Fibroblast of villous mesenchyme (primary cell): ENCODE measurements around the gene TPP1. TPM values are rescaled to one million over a fixed set of nuclear protein-coding genes. Genes with fewer than 3 reads are reported as not detected.

Experiments
- DNase-seq: peaks from one replicate; pipeline ENCODE4 v3.0.0-alpha.2; 2010; ENCODE audit warnings: low read depth
- H3K4me3 ChIP-seq: 2 replicates; pipeline ENCODE4 v1.5.1; 2011; ENCODE audit warnings: low read depth, mild to moderate bottlenecking, low read length
- total RNA-seq: library from RNA; depleted of rRNA; stranded (reverse); fragments of >200 nt; gene quantifications from 2 replicates; pipeline ENCODE4 v1.2.3, GENCODE V29; 2012
- TF ChIP-seq, protein P1 (sequence below): IDR thresholded peaks from 2 replicates; pipeline ENCODE4 v1.5.1; 2012; ENCODE audit warnings: low read depth, mild to moderate bottlenecking, low read length; ENCODE audit not compliant: insufficient read depth

TPP1 gene
- total RNA-seq, 1 donor: 98.4 TPM

DNA sequence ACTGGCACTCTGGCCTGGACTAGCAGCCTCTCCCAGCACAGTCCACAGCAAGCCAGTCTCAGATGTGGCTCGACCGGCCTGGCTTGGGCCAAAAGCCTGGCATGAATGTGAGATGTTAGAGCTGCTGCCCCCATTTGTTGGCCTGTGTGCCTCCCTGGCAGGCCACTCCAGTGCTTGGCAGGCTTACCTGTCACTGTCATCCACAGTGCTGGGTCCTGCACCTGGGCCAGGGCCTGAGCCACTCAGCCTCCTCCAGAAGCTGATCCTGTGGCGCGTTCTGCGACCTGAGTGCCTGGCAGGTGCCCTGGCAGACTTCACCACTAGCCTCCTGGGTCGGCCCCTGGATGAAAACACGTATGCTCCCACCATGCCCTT is 51.9 kb downstream of the TPP1 start:
- DNase-seq: no peak
- TF ChIP-seq, protein P1, sequence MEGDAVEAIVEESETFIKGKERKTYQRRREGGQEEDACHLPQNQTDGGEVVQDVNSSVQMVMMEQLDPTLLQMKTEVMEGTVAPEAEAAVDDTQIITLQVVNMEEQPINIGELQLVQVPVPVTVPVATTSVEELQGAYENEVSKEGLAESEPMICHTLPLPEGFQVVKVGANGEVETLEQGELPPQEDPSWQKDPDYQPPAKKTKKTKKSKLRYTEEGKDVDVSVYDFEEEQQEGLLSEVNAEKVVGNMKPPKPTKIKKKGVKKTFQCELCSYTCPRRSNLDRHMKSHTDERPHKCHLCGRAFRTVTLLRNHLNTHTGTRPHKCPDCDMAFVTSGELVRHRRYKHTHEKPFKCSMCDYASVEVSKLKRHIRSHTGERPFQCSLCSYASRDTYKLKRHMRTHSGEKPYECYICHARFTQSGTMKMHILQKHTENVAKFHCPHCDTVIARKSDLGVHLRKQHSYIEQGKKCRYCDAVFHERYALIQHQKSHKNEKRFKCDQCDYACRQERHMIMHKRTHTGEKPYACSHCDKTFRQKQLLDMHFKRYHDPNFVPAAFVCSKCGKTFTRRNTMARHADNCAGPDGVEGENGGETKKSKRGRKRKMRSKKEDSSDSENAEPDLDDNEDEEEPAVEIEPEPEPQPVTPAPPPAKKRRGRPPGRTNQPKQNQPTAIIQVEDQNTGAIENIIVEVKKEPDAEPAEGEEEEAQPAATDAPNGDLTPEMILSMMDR: no peak
- H3K4me3 ChIP-seq: no peak overlapping the region

DNA sequence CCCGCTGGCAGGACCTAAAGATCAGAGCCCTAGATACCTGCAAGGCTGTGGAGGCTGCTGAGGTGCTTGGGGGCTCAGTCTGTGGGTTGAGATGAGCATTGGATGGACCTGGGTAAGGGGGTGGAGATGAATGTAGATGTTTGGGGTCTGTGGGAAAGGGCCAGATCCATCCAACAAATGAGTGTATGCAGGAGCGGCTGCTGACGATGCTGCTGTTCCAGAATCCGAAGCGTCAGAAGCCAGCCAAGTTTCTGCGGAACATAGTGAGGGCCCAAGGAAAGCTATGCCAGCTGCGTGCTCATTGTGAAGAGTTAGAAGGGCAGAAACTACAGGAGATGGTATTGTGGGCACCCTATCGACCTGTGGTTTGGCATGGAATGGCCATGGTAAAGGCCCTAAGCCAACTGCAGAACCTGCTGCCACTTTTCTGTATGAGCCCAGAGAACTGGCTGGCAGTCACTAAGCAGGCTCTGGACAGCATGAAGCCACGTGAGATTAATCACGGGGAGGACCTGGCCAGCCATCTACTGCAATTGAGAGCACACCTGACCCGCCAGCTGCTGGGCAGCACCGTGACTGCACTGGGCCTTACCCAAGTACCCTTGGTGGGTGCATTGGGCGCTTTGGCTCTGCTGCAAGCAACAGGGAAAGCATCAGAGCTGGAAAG is 52.4 kb downstream of the TPP1 start:
- TF ChIP-seq, protein P1: no peak
- no peak overlapping the region for H3K4me3 ChIP-seq
- DNase-seq: no peak

DNA sequence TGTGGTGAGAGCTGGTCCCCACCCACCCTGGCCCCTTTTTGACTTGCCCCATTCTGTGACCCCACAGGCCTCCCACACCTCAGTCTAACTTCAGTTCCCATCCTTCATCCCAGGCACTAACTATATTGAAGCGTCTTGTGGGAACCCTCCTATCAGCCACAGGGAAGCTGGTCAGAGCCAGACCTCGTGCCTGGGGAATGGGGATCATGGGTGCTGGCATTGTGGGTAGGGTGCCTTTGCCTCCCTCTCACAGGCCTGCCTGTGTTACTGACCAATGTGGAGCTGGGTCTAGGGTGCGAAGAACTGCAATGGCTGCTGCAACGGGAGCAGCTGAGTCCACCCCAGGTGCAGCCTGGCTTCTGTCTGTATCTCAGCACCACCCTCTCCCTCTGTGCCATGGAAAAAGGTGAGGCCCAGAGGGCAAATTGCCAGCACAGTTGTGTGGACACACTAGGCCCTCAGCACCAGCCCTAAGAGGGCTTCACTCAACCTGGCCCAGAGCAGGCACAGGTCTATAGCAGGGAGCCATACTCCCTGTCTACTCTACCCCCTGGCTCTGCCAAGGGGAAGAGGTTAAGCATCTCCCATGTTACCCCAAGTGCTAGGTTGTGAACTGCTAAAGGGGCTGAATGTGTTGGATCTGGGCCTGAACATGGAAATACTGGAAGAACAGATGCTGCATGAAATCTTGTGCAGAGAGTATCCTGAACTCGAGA is 53.1 kb downstream of the TPP1 start:
- H3K4me3 ChIP-seq: no peak overlapping the region
- no peak for DNase-seq
- TF ChIP-seq, protein P1: no peak

DNA sequence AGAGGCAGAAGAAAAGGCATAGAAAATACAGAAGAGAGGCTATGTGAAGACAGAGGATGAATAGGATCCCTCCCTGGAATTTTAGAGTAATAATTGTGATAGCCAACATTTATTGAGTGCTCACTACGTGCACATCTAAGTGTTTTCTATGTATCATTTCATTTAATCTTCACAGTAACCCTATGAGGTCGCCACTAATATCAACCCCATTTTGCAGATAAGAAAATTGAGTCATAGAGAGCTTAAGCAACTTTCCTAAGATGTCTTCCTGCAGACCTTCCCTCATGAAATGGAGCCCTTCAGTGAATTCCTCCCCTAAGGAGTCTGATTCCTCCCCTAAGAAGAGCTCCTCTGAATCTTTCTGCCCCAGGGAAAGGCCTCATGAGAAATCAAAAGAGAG is 53.9 kb downstream of the TPP1 start:
- no peak overlapping the region for H3K4me3 ChIP-seq
- TF ChIP-seq, protein P1: no peak
- no peak for DNase-seq

DNA sequence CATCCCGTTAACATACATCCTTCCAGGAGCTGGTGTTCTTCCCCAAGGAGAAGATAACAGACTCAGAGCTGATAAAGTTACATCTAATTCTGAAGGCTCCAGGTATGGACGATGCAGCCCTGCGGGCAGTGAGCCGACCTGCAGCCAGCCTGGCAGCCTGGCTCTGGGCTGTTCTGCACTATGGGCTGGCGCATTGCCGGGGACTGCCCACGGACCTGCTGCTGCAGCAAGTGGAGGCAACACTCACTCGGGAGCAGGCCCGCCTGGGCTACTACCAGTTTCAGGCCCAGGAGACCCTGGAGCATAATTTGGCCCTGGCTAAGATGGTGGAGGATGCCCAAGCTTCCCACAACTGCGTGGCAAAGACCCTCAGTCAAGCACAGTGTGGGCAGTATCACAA is 55.6 kb downstream of the TPP1 start:
- no peak for DNase-seq
- H3K4me3 ChIP-seq: no peak overlapping the region
- TF ChIP-seq, protein P1: no peak

DNA sequence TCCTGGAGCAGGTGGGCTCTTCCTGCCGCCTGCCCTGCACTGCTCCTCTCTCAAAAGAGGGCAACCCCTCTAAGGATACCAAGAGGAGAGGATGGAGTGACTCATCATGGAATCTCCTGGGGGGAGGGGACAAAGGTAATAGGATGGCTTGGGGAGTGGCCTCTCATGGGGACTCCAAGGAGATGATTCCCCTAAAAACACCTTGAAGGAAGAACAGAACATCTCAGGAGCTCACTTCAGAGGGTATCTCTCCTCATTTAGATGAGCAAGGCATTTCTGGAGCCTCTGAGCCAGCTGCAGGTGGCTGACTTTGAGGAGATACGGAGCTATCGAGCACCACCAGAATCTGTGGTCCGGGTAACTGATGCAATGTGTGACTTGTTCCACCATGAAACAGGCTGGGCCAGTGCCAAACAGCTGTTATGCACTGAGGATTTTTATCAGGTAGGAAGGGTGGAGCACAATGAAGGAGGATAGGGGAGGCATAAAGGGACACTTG is 56.1 kb downstream of the TPP1 start:
- no peak for DNase-seq
- TF ChIP-seq, protein P1: no peak

More for the DNA sequence above, 56.1 kb downstream of the TPP1 start:
- H3K4me3 ChIP-seq: no peak overlapping the region

Other genes with a start within 250 kb of the TPP1 start
- gene SMPD1, start 228.9 kb downstream of the TPP1 start, total RNA-seq: 35.0 and 37.7 TPM in 2 replicates
- 35.4 and 42.2 TPM in 2 replicates for gene APBB1, start 200.3 kb downstream of the TPP1 start, total RNA-seq
- under 0.01 TPM in 1 of 2 replicates, not detected in the other for gene HPX, start 178.4 kb downstream of the TPP1 start, total RNA-seq
- 22.0 and 23.5 TPM in 2 replicates for gene TRIM3, start 145.5 kb downstream of the TPP1 start, total RNA-seq
- 61.2 and 66.9 TPM in 2 replicates for gene ARFIP2, start 138.1 kb downstream of the TPP1 start, total RNA-seq
- gene TIMM10B, start 137.9 kb downstream of the TPP1 start, total RNA-seq: 44.1 and 49.7 TPM in 2 replicates
- gene DNHD1, start 122.1 kb downstream of the TPP1 start, total RNA-seq: 6.1 and 7.3 TPM in 2 replicates
- 8.7 and 13.4 TPM in 2 replicates for gene RRP8, start 15.8 kb downstream of the TPP1 start, total RNA-seq
- gene ILK, start 15.6 kb downstream of the TPP1 start, total RNA-seq: 298 and 323 TPM in 2 replicates
- gene TAF10, start 7.2 kb downstream of the TPP1 start, total RNA-seq: 28.0 and 28.9 TPM in 2 replicates
- 33.7 and 63.8 TPM in 2 replicates for gene DCHS1, start 36.4 kb upstream of the TPP1 start, total RNA-seq
- gene MRPL17, start 63.9 kb upstream of the TPP1 start, total RNA-seq: 58.6 and 70.0 TPM in 2 replicates
- under 0.01 and 0.32 TPM in 2 replicates for gene OR2AG2, start 152.6 kb upstream of the TPP1 start, total RNA-seq
- not detected in 2 replicates for gene OR2AG1, start 163.6 kb upstream of the TPP1 start, total RNA-seq
- 0.32 and 0.43 TPM in 2 replicates for gene OR6A2, start 180.3 kb upstream of the TPP1 start, total RNA-seq
- not detected in 2 replicates for gene OR10A5, start 226.3 kb upstream of the TPP1 start, total RNA-seq
- not detected in 2 replicates for gene OR10A2, start 243.6 kb upstream of the TPP1 start, total RNA-seq